Eye (tissue), 1 donor: Measurements from ENCODE around the gene GOLGA6L22.
"Not testable (repeated sequence)": the region's sequence is repeated elsewhere in the genome, so short reads cannot be mapped to it uniquely, and the experiment has no call there.

Experiments used
- DNase-seq: peaks from one replicate; pipeline ENCODE4 v3.0.0-alpha.2; 2015

GOLGA6L22 gene

GRCh38 chr15:22458603-22459002 lies at the start of gene GOLGA6L22:
TSS of gene GOLGA6L22 (plus strand) at chr15:22458903. CDS start at chr15:22458994, 91 bp downstream.
- not testable (repeated sequence) for DNase-seq

- not testable (repeated sequence) for DNase-seq
These were observed 41.4 kb upstream of the GOLGA6L22 start for GRCh38 chr15:22417288-22417687.

GRCh38 chr15:22417795-22418194 lies 40.9 kb upstream of the GOLGA6L22 start:
- not testable (repeated sequence) for DNase-seq

GRCh38 chr15:22418212-22418611 lies 40.5 kb upstream of the GOLGA6L22 start:
- DNase-seq: not testable (repeated sequence)

- DNase-seq: not testable (repeated sequence)
These were observed 40.0 kb upstream of the GOLGA6L22 start for GRCh38 chr15:22418666-22419065.

GRCh38 chr15:22420340-22420739 lies 38.4 kb upstream of the GOLGA6L22 start:
- DNase-seq: not testable (repeated sequence)

GRCh38 chr15:22429426-22429825 lies 29.3 kb upstream of the GOLGA6L22 start:
- DNase-seq: not testable (repeated sequence)

- DNase-seq: not testable (repeated sequence)
These were observed 27.0 kb upstream of the GOLGA6L22 start for GRCh38 chr15:22431687-22432086.

- DNase-seq: not testable (repeated sequence)
These were observed 35.9 kb downstream of the GOLGA6L22 start for GRCh38 chr15:22494490-22495113.

GRCh38 chr15:22497200-22497599 lies 38.5 kb downstream of the GOLGA6L22 start:
- not testable (repeated sequence) for DNase-seq

GRCh38 chr15:22498220-22498925 lies 39.7 kb downstream of the GOLGA6L22 start:
- DNase-seq: not testable (repeated sequence)

- not testable (repeated sequence) for DNase-seq
These were observed 43.6 kb downstream of the GOLGA6L22 start for GRCh38 chr15:22502272-22502671.

- DNase-seq: not testable (repeated sequence)
These were observed 48.3 kb downstream of the GOLGA6L22 start for GRCh38 chr15:22506959-22507358.

GRCh38 chr15:22516140-22516539 lies 57.4 kb downstream of the GOLGA6L22 start:
- not testable (repeated sequence) for DNase-seq
